C1 segment of cervical spinal cord (tissue), 14 donors: ENCODE data around the gene FRYL.
"Not testable (repeated sequence)": the region's sequence is repeated elsewhere in the genome, so short reads cannot be mapped to it uniquely, and the experiment has no call there.

ENCODE experiments used
- DNase-seq, 14 donors: peaks; one replicate each; lab custom pipeline; 2025; lab: John Stamatoyannopoulos, UW

The FRYL gene

DNA sequence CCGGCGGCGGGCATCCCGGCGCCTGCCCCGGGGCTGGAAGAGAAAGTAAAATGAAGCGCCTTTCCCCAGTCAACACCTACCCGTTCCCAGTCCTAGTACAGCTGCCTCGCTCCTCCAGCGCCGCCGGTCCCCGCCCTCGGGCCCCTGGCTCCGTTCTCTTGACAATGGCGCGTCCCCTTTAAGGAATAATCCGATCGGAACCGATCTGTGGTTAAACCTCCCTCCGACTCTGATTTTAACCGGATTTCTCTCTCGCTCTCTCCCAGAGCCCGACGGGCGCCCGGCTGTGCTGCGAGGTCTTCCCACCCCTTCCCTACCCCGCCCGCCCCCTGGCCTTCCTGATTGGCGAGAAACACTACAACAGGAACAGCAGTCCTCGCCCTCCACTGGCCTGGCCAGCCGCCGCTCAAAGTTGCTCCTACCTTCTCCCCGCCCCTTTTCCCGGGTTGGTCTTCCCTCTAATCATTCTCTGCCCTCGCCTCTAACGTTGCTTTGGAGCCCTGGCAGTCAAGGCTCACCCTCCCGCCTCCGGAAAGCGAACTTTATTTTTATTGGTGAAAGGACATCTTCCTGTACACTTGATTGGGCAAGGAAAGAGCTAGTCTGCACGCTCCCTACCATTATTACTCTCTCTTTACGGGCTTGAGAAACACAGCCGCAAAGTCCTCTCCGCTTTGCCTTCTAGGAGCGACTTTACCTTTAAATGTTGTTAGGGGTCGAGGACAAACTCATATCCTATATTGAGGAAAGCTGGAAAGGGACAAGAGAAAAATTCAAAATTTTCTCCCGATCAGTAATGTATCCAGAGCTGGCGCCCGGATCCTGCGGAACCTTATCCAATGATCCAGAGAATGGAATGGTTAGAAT, at the start of gene FRYL:
Gene FRYL, minus strand, starts transcription at position 282 of the 867 bp plus-strand sequence. CDS start 145,869 bp downstream, outside the sequence.
- peak; percentile 88 to 100 (median 98) for DNase-seq

DNA sequence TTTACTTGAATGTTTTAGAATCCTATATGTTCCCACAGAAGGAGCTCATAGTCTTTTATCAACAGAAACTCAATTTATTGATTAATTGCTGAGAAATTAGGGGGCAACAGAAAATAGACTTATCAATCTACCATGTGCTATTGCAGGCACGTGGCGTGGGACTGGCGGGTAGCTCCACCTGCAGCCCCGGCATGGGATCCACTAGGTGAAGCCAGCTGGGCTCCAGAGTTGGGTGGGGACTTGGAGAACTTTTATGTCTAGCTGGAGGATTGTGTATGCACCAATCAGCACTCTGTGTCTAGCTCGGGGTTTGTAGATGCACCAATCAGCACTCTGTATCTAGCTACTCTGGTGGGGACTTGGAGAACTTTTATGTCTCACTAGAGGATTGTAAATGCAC, 47.5 kb upstream of the FRYL start:
- DNase-seq = no peak

DNA sequence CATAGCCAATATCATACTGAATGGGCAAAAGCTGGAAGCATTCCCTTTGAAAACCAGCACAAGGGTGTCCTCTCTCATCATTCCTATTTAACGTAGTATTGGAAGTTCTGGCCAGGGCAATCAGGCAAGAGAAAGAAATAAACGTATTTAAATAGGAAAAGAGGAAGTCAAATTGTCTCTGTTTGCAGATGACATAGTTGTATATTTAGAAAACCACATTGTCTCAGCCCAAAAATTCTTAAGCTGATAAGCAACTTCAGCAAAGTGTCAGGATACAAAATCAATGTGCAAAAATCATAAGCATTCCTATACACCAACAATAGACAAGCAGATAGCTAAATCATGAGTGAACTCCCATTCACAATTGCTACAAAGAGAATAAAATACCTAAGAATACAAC, 41.4 kb upstream of the FRYL start:
- DNase-seq = not testable (repeated sequence)

DNA sequence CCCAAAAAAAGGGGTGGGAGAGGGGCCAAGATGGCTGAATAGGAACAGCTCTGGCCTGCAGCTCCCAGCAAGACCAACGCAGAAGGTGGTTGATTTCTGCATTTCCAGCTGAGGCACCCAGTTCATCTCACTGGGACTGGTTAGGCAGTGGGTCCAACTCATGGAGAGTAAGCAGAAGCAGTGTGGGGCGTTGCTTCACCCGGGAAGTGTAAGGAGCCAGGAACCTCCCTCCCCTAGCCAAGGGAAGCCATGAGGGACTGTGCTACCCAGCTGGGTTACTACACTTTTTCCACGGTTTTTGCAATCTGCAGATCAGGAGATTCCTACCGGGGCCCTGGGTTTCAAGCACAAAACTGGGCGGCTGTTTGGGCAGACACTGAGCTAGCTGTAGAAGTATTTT, 36.9 kb upstream of the FRYL start:
- DNase-seq = no peak

DNA sequence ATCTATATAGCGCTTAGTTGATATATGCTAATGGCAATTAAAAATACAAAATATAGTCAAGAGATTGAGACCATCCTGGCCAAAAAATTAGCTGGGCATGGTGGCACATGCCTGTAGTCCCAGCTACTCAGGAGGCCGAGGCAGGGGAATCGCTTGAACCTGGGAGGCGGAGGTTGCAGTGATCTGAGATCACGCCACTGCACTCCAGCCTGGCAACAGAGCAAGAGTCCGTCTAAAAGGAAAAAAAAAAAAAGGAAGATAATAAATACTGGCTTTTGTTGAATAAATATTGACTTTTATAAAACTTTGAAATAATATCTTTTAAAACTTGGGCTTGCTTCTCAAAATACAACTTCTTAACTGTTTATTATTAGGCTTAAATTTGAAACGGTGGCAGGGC, 36.2 kb upstream of the FRYL start:
- not testable (repeated sequence) for DNase-seq

DNA sequence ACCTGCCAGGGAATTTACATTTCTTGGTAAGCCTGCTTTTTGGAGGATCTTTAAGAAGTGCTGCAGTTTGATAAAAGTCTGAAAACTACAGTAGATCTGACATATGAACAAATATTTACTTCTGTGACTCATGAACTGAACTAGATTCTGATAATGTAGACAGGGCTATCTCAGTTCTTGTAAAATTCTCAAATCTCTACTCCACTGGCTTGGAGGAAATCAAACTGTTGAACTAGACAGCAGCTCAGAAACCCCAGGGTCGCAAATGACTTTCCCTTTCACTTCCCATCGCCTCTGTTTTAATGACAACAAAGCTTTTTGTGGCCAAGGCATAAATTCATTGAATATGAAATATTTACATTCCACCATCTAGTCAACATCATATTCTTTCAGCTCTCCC, 35.4 kb upstream of the FRYL start:
- DNase-seq = no peak

DNA sequence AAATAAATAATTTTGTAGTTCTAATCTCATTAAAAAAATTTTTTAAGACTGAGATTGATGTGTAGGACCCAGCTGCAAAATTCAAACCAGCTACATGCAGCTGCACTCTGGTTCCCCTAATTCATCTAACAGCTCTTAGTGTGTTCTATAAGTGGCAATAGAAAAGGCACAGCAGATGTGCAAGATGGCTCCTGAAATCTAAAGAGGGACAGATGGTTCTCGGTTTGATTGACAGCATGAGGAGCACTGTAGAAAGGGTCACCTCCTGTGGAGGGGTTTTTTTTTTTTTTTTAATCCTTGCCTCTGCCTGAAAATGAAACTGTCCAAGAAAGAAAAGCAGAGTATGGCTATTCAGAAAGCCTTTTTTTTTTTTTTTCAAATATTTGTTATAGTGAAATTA, 33.9 kb upstream of the FRYL start:
- DNase-seq = no peak

DNA sequence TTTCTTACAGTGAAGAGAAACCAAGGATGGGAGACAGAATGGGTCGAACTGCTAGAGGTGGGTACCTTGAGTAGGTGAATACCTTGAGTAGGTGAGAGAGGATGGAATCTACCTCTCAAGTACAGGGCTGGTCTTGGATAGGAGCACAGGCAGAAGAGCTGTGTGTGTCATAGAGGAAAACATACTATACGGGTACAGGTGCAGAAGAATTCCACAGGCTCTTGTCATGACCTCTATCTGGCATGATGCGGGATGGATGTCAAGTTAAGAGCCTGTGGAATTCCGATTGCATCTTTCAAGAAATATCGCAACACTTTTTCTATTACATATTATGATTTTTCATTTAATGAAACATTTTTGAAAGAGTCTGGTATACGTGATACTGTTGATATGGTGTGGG, 32.8 kb upstream of the FRYL start:
- DNase-seq = no peak

DNA sequence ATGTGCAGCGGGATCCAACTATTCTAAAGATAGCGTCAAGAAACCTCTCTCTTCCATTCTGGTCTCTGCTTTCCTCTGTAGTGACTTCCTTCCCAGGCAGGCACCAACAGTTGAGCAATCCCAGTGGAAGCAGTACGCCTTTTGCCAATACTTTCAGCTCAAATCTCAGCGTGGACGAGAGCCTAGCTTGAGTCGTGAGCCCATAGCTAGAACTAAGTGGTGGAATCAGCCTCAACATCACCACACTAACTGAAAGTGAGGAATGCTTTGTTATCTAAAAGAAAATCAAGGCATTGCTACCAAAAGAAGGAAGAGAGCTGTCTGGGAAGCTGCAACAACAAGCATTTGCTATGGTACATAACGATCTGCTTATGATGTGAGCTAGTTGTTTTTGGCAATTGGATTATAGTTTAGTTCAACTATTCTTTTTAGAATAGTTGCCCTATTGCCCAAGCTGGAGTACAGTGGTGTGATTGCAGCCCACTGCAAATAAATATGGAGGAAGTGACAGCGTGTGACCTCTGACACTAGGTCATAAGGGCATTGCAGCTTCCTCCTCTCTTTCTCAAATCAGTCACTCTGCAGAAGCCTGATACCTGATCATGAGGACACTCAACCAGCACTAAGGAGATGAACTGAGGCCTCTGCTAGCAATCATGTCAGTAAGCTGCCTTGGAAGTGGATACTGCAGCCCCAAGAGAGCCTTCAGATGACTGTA, 24.7 kb upstream of the FRYL start:
- DNase-seq = no peak

DNA sequence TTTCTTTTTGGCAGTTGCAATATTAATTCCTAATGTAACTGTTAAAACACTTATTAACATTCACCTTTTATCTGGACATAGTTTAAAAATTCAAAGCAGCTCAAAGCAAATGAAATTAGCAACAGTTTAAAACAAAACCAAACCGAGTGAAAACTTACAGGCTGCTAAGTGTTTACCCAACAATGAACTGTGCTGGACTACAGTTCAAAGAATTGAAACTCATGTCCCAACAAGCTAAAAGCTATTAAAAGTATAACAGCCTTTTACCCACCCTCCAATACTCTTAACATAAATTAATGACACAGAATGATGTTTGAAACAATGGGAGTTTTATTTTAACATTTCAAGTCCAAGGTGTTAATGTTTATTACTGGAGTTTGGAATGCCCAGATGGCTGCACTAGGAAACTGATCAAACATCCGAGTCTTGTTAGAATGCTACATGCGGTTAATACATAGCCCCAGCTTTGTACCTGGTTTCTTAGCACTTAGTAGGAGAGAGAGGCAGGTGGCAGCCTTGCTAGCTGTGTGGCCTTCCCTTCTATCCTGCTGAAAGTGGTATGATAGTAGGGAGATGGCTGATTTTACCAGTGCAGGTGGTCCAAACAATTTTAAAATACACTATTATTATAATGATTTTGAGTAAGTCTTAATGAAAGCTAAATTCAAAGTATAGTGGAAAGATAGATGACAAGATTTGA, 21.1 kb upstream of the FRYL start:
- no peak for DNase-seq

DNA sequence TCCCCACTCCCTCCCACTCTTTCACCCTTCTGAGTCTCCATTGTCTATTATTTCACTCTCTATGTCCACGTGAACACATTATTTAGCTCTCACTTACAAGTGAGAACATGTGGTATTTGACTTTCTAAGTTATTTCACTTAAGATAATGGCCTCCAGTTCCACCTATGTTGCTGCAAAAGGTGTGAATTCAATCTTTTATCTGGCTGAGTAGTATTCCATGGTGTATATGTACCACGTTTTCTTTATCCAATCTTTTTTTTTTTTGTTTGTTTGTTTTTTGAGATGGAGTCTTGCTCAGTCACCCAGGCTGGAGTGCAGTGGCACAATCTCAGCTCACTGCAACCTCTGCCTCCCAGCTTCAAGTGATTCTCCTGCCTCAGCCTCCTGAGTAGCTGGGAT, 20.1 kb upstream of the FRYL start:
- DNase-seq = not testable (repeated sequence)

DNA sequence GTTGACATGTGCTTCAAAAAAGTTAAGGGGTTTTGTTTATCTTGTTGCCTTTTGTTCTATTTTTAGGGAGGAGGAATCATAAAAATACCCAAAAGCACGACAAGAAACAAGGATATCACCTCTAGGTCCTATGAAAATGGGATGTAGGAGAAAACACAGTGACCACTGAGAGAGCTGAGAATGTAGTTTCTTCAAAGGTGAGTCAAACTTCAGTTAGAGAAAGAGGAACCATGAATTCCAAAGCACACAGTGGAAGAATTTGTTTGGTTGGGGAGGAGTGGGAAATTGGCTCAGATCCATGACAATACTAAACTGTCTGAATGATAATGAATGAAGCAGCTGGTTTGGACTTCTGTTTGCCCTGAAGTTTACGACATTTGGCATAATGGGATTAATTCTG, 19.1 kb upstream of the FRYL start:
- DNase-seq = no peak

DNA sequence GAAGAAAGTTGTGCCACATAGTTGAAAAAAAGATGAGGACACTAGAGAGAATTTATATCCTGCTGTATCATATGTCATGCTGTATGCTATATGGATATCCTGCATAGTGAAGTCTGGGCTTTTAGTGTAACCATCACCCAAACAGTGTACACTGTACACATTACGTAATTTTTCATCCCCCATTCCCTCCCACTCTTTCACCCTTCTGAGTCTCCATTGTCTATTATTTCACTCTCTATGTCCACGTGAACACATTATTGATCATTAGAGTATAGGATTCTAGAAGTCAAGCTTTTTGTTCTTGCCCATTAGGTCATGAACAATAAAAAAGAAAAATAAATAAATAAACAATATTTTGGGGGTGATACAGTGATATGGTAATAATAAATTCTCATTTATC, 18.0 kb upstream of the FRYL start:
- DNase-seq = no peak

DNA sequence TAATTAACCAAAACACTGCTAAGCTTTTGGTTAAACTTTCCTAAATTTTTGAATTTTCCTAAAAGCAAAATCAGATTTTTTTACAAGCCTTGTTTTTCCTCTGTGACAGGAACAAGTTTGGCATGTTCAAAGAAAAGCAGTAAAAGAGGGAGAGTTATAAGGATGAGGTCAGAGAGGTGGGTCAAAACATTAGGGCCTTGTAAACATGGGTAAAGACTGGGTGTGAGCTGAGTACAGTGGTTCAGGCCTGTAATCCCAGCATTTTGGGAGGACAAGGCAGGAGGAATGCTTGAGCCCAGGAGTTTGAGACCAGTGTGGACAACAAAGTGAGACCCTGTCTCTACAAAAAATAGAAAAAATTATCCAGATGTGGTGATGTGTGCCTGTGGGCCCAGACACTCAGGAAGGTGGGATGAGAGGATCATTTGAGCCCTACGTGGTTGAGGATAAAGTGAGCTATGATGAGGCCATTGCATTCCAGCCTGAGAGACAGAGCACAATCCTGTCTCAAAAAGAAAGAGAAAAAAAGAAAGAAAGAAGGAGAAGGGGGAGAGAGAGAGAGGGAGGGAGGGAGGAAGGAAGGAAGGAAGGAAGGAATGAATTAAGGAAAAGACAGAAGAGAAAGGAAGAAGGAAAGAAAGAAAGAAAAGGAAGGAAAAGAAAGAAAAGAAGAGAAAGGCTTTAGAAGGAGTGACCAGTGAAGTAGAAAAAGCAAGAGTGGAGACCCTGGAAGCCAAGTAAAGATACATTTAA, 17.0 kb upstream of the FRYL start:
- DNase-seq = no peak

DNA sequence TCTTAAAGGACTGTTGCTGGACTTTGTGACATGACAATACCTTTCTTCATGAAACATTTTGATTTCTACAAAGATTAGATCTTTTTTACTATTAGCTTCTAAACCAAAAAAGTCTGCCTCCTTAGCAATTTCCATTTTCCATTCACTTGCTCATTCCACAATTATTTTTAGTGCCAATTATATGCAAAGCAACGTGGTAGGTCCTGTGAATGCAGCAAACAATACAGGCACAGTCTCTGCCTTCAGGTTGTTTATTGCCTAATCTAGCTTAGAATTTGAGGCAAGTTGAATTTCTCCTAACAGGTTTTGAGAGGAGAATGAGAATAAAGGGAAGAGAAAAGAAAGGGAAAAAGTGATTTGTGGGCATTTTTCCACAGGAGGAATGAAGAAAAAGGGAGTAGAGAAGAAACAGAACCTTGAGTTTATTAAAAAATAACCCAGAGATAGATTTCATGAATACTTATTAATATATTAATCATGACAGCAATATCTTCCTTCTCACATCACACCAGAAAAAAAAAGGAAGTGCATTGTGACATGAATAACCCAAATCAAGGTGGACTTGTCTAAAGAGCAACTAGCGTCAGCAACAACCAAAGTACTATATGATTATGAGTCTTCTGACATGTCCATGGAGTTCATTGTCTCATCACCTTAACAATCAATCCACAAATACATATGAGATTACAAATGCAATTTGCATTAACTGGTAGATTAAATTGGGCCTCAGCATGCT, 16.3 kb upstream of the FRYL start:
- no peak for DNase-seq

DNA sequence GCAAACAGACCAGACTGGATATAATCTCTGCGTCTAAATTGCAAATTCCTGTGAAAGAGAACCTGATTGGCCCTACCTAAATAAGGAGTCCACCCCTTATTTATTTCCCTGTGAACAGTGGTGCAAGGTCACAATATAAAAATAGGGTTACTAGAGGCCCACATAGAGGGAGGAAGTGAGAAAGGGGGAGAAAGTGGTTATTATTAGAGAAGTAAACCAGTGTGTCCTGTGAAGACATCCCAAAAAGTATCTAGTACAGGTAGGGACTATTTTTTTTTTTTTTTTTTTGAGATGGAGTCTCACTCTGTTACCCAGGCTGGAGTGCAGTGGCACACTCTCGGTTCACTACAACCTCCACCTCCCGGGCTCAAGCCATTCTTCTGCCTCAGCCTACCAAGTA, 15.0 kb upstream of the FRYL start:
- DNase-seq = no peak

DNA sequence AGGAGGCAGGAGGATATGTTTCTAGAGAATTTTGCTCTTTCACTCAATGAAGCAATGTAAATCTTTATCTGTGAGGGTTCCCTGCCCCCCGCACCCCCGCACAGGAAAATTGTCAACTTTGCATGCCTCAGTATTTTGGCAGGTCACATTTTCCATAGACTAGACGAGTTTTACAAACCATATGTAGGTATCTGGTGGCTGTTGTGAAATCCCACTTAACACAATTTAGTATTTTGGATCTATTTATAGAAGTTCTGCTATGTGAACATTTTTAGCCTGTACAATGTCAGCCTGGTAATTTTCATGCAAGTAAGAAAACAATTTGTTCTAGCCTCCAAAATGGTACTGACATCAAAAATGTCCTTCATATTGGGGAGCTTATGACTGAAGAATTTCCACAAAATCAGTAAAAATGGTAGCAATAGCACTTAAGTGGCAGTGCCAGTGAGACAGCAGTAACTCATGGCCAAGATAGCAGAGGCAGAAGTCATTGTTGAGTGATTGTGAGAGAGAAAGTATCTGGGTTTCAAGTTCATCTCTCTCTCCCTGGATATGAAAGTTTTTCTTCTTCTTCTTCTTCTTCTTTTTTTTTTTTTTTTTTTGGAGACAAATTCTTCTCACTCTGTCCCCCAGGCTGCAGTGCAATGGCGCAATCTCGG, 12.4 kb upstream of the FRYL start:
- no peak for DNase-seq

DNA sequence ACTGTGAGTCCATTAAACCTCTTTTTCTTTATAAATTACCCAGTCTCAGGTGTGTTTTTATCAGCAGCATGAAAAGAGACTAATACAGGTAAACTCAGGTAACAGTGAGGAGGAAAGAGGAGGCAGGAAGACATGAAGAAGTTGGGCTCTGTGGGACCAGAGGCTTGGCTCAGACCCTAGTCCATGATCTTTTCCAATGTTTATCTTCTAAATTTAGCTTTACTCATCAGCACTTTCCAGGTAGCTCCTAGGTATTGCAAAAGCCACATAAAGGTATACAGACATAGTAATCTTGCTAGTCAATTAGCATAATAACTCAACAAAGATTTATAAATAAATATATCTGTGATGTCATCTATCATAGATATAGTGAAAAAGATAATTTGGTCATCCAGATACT, 11.2 kb upstream of the FRYL start:
- no peak for DNase-seq

DNA sequence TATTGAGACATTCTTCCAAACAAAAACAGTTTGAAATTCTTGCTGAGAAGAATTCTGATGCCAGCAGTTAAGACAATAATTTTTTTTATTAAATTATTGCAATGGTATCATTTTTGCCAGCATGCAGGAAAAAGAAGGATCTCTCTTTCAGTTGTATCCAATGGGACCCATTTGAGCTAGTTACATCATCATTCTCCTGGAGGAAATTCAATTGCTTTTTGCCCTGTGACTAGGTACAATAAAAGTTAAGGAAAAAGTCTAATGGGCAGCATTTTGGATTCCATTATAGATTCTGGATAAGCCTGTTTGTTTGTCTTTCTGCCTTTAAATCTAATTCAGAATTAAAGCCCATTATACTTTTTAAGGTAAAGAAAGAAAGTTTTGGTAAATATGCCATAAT, 10.5 kb upstream of the FRYL start:
- DNase-seq = no peak

DNA sequence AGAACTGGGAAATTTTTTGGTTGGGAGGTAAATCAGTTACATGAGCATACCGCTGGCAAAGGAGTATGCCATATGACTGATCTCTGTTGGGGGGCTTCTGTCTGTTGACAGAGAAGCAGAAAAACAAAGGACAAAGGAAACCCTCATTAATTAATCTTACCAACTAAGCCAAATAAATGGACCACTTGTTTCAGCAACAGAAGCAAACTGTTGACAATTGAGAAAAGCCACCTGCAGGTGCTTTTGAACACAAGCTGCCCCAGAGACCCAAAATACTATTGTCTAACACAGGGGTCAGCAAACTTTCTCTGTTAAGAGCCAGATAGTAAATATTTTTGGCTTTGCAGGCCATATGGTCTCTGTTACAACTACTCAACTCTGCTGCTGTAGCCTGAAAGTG, 7.0 kb upstream of the FRYL start:
- DNase-seq = peak in 2 of 14 donors; percentile 25
